Aorta (tissue), 5 donors: Measurements from ENCODE around the gene TMEM223. TPM values are rescaled to one million over a fixed set of nuclear protein-coding genes. Genes with fewer than 3 reads are reported as not detected.
A peak's percentile ranks its signal among the peaks of the same experiment; 100 is the strongest.

ENCODE experiments used
- ATAC-seq: fragments of 200-7000 bp; cut with Tn5 transposase; one replicate; pipeline ENCODE4 v1.9.1; 2022; ENCODE audit warnings: moderate library complexity; ENCODE audit not compliant: low FRiP score
- DNase-seq, 2 donors: peaks; one replicate each; pipeline ENCODE4 v3.0.0-alpha.2; 2020
- H3K27ac ChIP-seq, 2 donors: one replicate each; pipeline ENCODE4 v1.5.1; 2013; ENCODE audit warnings: low read length in 2 of 2, mild to moderate bottlenecking in 2 of 2, moderate library complexity in 2 of 2, control low read depth in 1 of 2, inconsistent platforms in 1 of 2, low read depth in 1 of 2
- H3K27me3 ChIP-seq, 2 donors: one replicate each; pipeline ENCODE4 v1.6.1; 2013; ENCODE audit warnings: control low read depth in 1 of 2, low read length in 1 of 2, mild to moderate bottlenecking in 1 of 2, moderate library complexity in 1 of 2; ENCODE audit not compliant: insufficient read depth in 2 of 2, control insufficient read depth in 1 of 2
- H3K36me3 ChIP-seq, 2 donors: one replicate each; pipeline ENCODE4 v1.6.1; 2013; ENCODE audit warnings: control low read depth in 1 of 2, low read length in 1 of 2, mild to moderate bottlenecking in 1 of 2; ENCODE audit not compliant: insufficient read depth in 2 of 2, control insufficient read depth in 1 of 2
- H3K4me1 ChIP-seq, 2 donors: one replicate each; pipeline ENCODE4 v1.6.1; 2013; ENCODE audit warnings: low read length in 2 of 2, control low read depth in 1 of 2, mild to moderate bottlenecking in 1 of 2, moderate library complexity in 1 of 2; ENCODE audit not compliant: insufficient read depth in 2 of 2, control insufficient read depth in 1 of 2
- H3K4me3 ChIP-seq, 2 donors: one replicate each; pipeline ENCODE4 v1.5.1; 2013; ENCODE audit warnings: low read length in 2 of 2, control low read depth in 1 of 2, mild to moderate bottlenecking in 1 of 2
- H3K9me3 ChIP-seq: one replicate; pipeline ENCODE4 v1.6.1; 2013; ENCODE audit warnings: mild to moderate bottlenecking, low read length; ENCODE audit not compliant: control insufficient read depth
- WGBS, 2 donors: extraction: QIAGEN DNeasy Blood & Tissue Kit; methylation state at CpG; one replicate each; pipeline ENCODE4 v1.1.7; 2013; 5-methylcytosine and 5-hydroxymethylcytosine counted together
- intact Hi-C, 2 donors: fragments of 100-400 bp; cut with DNase I; formaldehyde crosslinking; loops; one replicate each; pipeline versions ENCODE4 v1.14.2 to v1.15.0; 2022
- polyA plus RNA-seq, 2 donors: library from polyadenylated mRNA; stranded (reverse); fragments of 200-250 nt; gene quantifications; one replicate each; pipeline ENCODE4 v1.2.3, GENCODE V29; 2013
- total RNA-seq, 2 donors: library from RNA; stranded (reverse); fragmentation: NEBNext Ultra II Directional; extraction: Animal tissue kit (Norgen Biotek cat#: 25700); gene quantifications; one replicate each; pipeline ENCODE4 v1.2.1, GENCODE V29; 2021
- donor health status: healthy with polysubstance abuse.
- donor health status: Bipolar disorder and iron deficiency.
- donor health status: DM: no; HTN: no; CAD: no.
- donor health status: DM: no; HTN: no; CAD: no.
- donor health status: DM: yes; HTN: yes; CAD: no.

Gene TMEM223
- total and polyA plus RNA-seq, 4 donors, result 6.0 to 12.6 (median 10.5) TPM

DNA sequence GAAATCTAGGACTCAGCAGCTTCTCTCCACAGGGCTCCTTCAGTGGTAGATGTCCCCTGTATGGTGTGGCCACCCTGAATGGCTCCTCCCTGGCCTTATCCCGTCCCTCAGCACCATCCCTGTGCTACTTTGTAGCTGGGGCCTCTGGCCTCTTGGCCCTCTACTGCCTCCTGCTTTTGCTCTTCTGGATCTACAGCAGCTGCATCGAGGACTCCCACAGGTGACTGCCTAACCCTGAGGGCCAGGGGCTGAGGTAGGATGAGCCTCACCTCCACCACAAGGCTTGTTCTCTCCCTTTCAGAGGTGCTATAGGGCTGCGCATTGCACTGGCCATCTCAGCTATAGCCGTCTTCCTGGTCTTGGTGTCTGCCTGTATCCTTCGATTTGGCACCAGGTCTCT is 2.8 kb downstream of the TMEM223 start:
- Histone ChIP-seq H3K36me3 (no peaks in the 10 kb centered on the region), H3K27me3 (no peaks in the 10 kb centered on the region), H3K9me3 (no peaks in the 10 kb centered on the region), H3K4me1 (no peaks in the 10 kb centered on the region), H3K4me3 (no peak overlapping the region), H3K27ac (no peak overlapping the region)
- 65 to 74% methylated on average over 5 of the region's 5 CpGs for WGBS, 2 donors
- no peak for ATAC-seq
- intact Hi-C loops, result loop anchor here in 1 of 2 donors (5.0 kb wide), 2 partner anchors 43 to 93 kb away; partner anchors contain the start of genes SLC3A2, STX5 and TEX54
- no peak for DNase-seq

DNA sequence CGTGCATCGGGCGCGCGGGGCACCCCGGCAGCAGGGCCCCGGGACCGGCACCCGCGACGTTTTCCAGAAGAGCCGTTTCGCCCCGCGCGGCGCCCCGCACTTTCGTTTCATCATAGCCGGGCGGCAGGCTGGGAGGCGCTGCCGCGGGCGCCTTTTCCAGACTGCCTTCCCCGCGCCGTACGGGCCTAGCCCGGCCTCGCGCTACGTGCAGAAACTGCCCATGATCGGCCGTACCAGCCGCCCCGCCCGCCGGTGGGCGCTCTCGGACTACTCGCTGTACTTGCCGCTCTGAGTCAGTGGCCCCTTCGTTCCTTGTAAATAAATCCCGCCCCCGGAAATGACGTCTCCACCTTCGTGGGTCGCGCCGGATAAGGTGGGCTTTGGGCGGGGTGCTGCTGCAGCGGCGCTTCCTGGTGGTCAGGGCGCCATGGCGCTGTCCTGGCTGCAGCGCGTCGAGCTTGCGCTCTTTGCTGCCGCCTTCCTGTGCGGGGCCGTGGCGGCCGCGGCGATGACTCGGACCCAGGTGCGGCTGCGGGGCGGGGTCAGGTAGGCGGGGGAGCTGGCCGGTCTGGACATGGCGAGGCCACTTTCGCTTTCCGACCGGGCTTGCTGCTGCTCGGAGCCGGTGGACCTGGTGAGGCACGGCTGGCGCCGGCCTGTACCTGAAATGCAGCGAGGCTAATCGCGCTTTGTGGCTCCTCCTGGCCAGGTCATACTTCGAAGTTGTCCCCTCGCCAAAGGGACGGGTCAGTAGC is 4.6 kb downstream of the TMEM223 start, which contains the start of gene TMEM179B:
Gene TMEM179B (plus strand): TSS at position 398 of the 755 bp plus-strand sequence. CDS start 30 bp downstream, at position 428.
- ATAC-seq (peak; percentile 95), DNase-seq (peak; percentile 99)
- Histone ChIP-seq H3K27me3 (no peaks in the 10 kb centered on the region), H3K4me3 (peak within 1 kb of the TSS; percentile 78 to 96), H3K9me3 (no peaks in the 10 kb centered on the region), H3K36me3 (peaks cover 0 to 3% of the 10 kb centered on the region in 2 donors), H3K27ac (peak within 1 kb of the TSS; percentile 72 to 85), H3K4me1 (no peaks in the 10 kb centered on the region)
- intact Hi-C loops, result loop anchor here in 1 of 2 donors (5.0 kb wide), 2 partner anchors 45 to 95 kb away; partner anchors contain the start of genes SLC3A2, STX5 and TEX54
- 0% methylated on average over 86 to 88 of the region's 88 CpGs for WGBS, 2 donors

DNA sequence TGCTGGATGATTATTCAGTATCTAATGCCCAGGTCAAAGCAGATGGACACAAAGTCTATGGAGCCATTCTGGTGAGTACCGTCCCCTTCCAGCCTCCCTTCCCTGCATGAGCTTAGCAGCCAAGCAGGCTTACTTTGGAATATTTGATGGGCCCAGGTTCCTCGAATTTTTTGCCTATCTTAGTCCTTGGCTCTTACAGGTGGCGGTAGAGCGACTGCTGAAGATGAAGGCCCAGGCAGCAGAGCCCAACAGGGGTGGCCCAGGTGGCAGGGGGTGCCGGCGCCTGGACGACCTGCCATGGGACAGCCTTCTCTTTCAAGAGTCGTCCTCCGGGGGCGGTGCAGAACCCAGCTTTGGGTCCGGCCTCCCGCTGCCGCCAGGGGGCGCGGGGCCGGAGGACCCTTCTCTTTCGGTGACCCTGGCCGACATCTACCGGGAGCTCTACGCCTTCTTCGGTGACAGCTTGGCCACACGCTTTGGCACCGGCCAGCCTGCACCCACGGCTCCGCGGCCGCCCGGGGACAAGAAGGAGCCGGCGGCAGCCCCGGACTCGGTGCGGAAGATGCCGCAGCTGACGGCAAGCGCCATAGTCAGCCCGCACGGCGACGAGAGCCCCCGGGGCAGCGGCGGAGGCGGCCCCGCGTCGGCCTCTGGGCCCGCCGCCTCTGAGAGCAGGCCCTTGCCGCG is 5.3 kb downstream of the TMEM223 start:
- no peaks in the 10 kb centered on the region for H3K27me3 ChIP-seq
- peak overlapping the region; percentile 72 to 85 for H3K27ac ChIP-seq
- 1% methylated on average over 46 to 51 of the region's 51 CpGs for WGBS, 2 donors
- H3K4me1 ChIP-seq, result no peaks in the 10 kb centered on the region
- H3K36me3 ChIP-seq, result peaks cover 0 to 5% of the 10 kb centered on the region in 2 donors
- intact Hi-C loops, result loop anchor here (1.0 to 5.0 kb wide), 3 partner anchors 46 to 96 kb away; partner anchors contain the start of genes SLC3A2 (in 1 of the 2), STX5 (in 1 of the 2) and TEX54 (in 1 of the 2)
- ATAC-seq (peak; percentile 92), DNase-seq (peak; percentile 92 to 95)
- no peaks in the 10 kb centered on the region for H3K9me3 ChIP-seq
- peak overlapping the region; percentile 78 to 96 for H3K4me3 ChIP-seq

DNA sequence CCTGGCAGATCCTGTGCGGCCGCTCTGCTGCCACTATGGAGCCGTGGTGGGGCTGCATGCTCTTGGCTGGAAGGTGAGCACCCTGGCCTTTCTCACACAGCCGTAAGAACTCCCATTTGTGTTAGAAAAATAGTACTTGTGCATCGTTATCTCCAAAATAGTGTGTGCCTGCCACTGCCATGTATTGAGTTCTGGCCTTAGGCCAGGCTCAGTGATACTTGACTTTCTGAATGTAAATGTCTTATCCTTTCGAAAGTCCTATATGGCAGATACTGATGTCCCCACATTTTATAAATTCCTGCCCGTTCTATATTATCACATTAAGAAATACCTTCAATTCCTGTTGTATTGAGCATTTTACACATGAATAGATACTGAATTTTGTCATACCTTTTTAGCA is 9.1 kb downstream of the TMEM223 start:
- Histone ChIP-seq H3K9me3 (no peaks in the 10 kb centered on the region), H3K4me1 (no peaks in the 10 kb centered on the region), H3K36me3 (peaks cover 0 to 5% of the 10 kb centered on the region in 2 donors), H3K4me3 (no peak overlapping the region), H3K27me3 (no peaks in the 10 kb centered on the region), H3K27ac (no peak overlapping the region)
- ATAC-seq (no peak), DNase-seq (no peak)
- WGBS, 2 donors, result 84 to 90% methylated on average over 7 of the region's 7 CpGs
- intact Hi-C loops, result no loop called here

DNA sequence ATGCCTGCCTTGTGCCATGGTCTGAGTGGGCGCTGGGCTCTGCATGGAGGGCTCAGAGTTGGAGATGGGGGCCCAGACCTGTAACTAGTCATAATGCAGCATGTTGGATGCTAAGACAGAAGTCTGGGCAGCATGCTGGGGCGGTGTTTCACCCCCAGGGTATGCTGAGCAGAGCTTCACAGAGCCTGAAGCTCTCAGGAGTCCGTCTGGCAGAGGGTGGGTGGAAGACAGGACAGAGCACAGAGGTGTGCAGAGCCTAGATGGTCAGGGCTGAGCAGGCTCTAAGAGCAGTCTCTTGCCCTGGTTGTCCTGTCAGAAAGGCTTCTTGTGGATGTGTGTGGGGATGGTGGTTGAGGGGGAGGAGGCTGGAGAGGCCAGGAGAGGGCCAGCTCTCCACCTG is 13.4 kb downstream of the TMEM223 start:
- no peak overlapping the region for H3K4me3 ChIP-seq
- ATAC-seq (peak; percentile 28), DNase-seq (no peak)
- H3K9me3 ChIP-seq, result no peaks in the 10 kb centered on the region
- no peak overlapping the region for H3K27ac ChIP-seq
- peaks cover 0 to 5% of the 10 kb centered on the region in 2 donors for H3K36me3 ChIP-seq
- no peaks in the 10 kb centered on the region for H3K4me1 ChIP-seq
- WGBS, 2 donors, result 89 to 90% methylated on average over 3 of the region's 3 CpGs
- H3K27me3 ChIP-seq, result no peaks in the 10 kb centered on the region
- intact Hi-C loops, result no loop called here

DNA sequence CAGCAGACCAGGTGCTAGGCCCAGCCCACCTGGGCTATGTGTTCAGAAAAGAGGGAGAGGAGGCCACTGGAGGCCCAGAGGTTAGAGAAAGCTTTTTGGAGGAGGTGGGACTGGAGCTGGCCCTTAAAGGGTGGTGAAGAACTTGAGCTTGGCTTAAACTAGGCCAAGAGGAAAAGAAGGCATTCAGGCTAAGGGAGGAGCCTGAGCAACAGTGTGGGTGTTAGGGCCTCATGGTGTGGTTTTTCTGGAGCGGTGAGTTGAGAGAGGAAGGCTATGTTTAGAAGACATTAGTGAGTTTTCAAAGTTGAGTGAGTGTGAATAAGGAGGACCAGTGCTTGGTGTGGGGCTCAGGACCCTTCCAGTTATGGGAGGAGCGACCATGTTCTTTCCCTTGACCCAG is 14.4 kb downstream of the TMEM223 start:
- Histone ChIP-seq H3K9me3 (no peaks in the 10 kb centered on the region), H3K4me1 (no peaks in the 10 kb centered on the region), H3K36me3 (peaks cover 0 to 2% of the 10 kb centered on the region in 2 donors), H3K4me3 (no peak overlapping the region), H3K27me3 (no peaks in the 10 kb centered on the region), H3K27ac (no peak overlapping the region)
- ATAC-seq (no peak), DNase-seq (no peak)
- intact Hi-C loops, result no loop called here
- 82 to 87% methylated on average over 2 of the region's 2 CpGs for WGBS, 2 donors

DNA sequence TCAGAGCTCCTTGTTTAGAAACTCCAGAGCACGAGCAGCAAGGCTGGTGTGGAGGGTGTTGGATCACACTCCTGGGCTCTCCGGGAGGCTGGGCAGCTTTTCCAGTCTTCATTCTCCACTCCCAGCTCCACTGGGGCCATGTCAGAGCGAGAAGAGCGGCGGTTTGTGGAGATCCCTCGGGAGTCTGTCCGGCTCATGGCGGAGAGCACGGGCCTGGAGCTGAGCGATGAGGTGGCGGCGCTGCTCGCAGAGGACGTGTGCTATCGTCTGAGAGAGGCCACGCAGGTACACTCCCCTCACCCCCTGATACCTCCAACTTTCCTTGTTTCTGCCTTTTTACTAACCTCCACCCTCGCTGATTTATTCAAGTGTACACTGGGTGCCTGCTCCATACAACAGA is 16.2 kb downstream of the TMEM223 start:
- Histone ChIP-seq H3K27me3 (no peaks in the 10 kb centered on the region), H3K9me3 (no peaks in the 10 kb centered on the region), H3K27ac (no peak overlapping the region), H3K4me1 (no peaks in the 10 kb centered on the region), H3K4me3 (no peak overlapping the region), H3K36me3 (no peaks in the 10 kb centered on the region)
- intact Hi-C loops, result no loop called here
- WGBS, 2 donors, result 90 to 93% methylated on average over 17 of the region's 17 CpGs
- ATAC-seq (no peak), DNase-seq (no peak)

DNA sequence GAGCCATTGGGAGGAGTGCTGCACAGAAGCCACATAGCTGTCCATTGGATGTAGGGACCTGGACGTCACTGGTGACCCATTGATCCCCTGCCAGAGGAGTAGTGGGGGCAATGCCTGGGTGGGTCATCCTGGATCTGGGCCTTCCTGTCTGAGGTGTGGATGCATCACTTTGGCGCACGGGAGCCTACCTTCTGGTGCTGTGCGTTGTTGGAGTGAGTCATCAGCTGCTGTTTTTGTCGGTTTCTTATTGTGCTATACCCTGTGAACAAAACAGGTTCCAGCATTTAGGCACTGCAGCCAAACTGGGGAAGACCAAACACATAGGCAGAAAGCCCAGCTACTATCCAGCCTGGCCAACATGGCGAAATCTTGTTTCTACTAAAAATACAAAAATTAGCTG is 17.4 kb downstream of the TMEM223 start:
- 84 to 86% methylated on average over 6 of the region's 6 CpGs for whole genome bisulfite sequencing, 2 donors
- no peaks in the 10 kb centered on the region for H3K9me3 ChIP-seq
- H3K27me3 ChIP-seq, result no peaks in the 10 kb centered on the region
- H3K4me3 ChIP-seq, result no peak overlapping the region
- DNase-seq, result no peak
- intact Hi-C loops, result loop anchor here in 1 of 2 donors (5.0 kb wide), 1 partner anchor 47 kb away; the partner anchor contains the start of genes HNRNPUL2 and TTC9C
- no peak for ATAC-seq
- no peaks in the 10 kb centered on the region for H3K4me1 ChIP-seq
- H3K36me3 ChIP-seq, result no peaks in the 10 kb centered on the region
- H3K27ac ChIP-seq, result no peak overlapping the region
